Liver (tissue), 9 donors: ENCODE results near the gene EEIG1. TPM values are rescaled to one million over a fixed set of nuclear protein-coding genes. Genes with fewer than 3 reads are reported as not detected.

Source experiments
- DNase-seq: peaks from one replicate; pipeline ENCODE4 v3.0.0-alpha.2; 2017; ENCODE audit warnings: low spot score
- H3K27ac ChIP-seq, 2 donors: one replicate each; pipeline ENCODE4 v1.7.0; 2013; ENCODE audit warnings: inconsistent platforms in 2 of 2, low read length in 2 of 2, control low read depth in 1 of 2, low read depth in 1 of 2, mild to moderate bottlenecking in 1 of 2
- H3K27me3 ChIP-seq, 4 donors: one replicate each; pipeline versions ENCODE4 v1.6.1 to v1.7.0; 2013; ENCODE audit warnings: low read length in 3 of 4, inconsistent platforms in 1 of 4, mild to moderate bottlenecking in 1 of 4, moderate library complexity in 1 of 4; ENCODE audit not compliant: control insufficient read depth in 4 of 4, insufficient read depth in 4 of 4
- H3K36me3 ChIP-seq, 4 donors: one replicate each; pipeline versions ENCODE4 v1.6.1 to v1.7.0; 2013; ENCODE audit warnings: low read length in 3 of 4, mild to moderate bottlenecking in 3 of 4, low read depth in 1 of 4, moderate library complexity in 1 of 4; ENCODE audit not compliant: control insufficient read depth in 4 of 4, insufficient read depth in 3 of 4
- H3K4me1 ChIP-seq, 4 donors: one replicate each; pipeline versions ENCODE4 v1.6.1 to v1.7.0; 2013; ENCODE audit warnings: low read length in 3 of 4, mild to moderate bottlenecking in 3 of 4, moderate library complexity in 1 of 4; ENCODE audit not compliant: control insufficient read depth in 4 of 4, insufficient read depth in 4 of 4
- H3K4me3 ChIP-seq, 3 donors: one replicate each; pipeline versions ENCODE4 v1.6.1 to v1.7.0; 2013; ENCODE audit warnings: low read length in 3 of 3, control low read depth in 1 of 3, low read depth in 1 of 3, mild to moderate bottlenecking in 1 of 3
- H3K9ac ChIP-seq, 2 donors: one replicate each; pipeline ENCODE4 v1.7.0; 2013; ENCODE audit warnings: low read length in 2 of 2, mild to moderate bottlenecking in 2 of 2, moderate library complexity in 2 of 2, control low read depth in 1 of 2, low read depth in 1 of 2
- H3K9me3 ChIP-seq, 4 donors: one replicate each; pipeline versions ENCODE4 v1.6.1 to v1.7.0; 2013; ENCODE audit warnings: low read length in 3 of 4; ENCODE audit not compliant: control insufficient read depth in 4 of 4
- EGR1 ChIP-seq, 2 donors: IDR thresholded peaks; 2 replicates each; pipeline ENCODE4 v1.6.1; 2016 to 2018; ENCODE audit warnings: antibody characterized with exemption in 2 of 2, low read depth in 2 of 2
- FOXA1 ChIP-seq: IDR thresholded peaks from 2 replicates; pipeline ENCODE4 v1.6.1; 2016; ENCODE audit warnings: antibody characterized with exemption
- FOXA2 ChIP-seq: IDR thresholded peaks from 2 replicates; pipeline ENCODE4 v1.6.1; 2016; ENCODE audit warnings: antibody characterized with exemption
- GABPA ChIP-seq, 2 donors: IDR thresholded peaks in 1 of 2; conservative IDR thresholded peaks in 1 of 2; 2 replicates each; pipeline ENCODE4 v1.6.1; 2016; ENCODE audit warnings: antibody characterized with exemption in 2 of 2, mild to moderate bottlenecking in 1 of 2, moderate library complexity in 1 of 2
- HNF4A ChIP-seq, 2 donors: conservative IDR thresholded peaks; 2 replicates each; pipeline ENCODE4 v1.6.1; 2016; ENCODE audit warnings: antibody characterized with exemption in 2 of 2, mild to moderate bottlenecking in 2 of 2
- HNF4G ChIP-seq: IDR thresholded peaks from 2 replicates; pipeline ENCODE4 v1.6.1; 2016; ENCODE audit warnings: antibody characterized with exemption
- JUND ChIP-seq, 2 donors: IDR thresholded peaks; 2 replicates each; pipeline ENCODE4 v1.6.1; 2016; ENCODE audit warnings: antibody characterized with exemption in 2 of 2
- MAX ChIP-seq: IDR thresholded peaks from 2 replicates; pipeline ENCODE4 v1.6.1; 2016; ENCODE audit warnings: antibody characterized with exemption
- NR2F2 ChIP-seq: IDR thresholded peaks from 2 replicates; pipeline ENCODE4 v1.6.1; 2016; ENCODE audit warnings: antibody characterized with exemption
- RAD21 ChIP-seq, 2 donors: IDR thresholded peaks; 2 replicates each; pipeline ENCODE4 v1.6.1; 2016; ENCODE audit warnings: antibody characterized with exemption in 2 of 2, mild to moderate bottlenecking in 2 of 2
- RXRA ChIP-seq, 2 donors: IDR thresholded peaks; 2 replicates each; pipeline ENCODE4 v1.6.1; 2017 to 2018; ENCODE audit warnings: antibody characterized with exemption in 2 of 2, mild to moderate bottlenecking in 1 of 2
- SP1 ChIP-seq: IDR thresholded peaks from 2 replicates; pipeline ENCODE4 v1.6.1; 2018; ENCODE audit warnings: antibody characterized with exemption, mild to moderate bottlenecking
- TAF1 ChIP-seq: conservative IDR thresholded peaks from 2 replicates; pipeline ENCODE4 v1.6.1; 2016; ENCODE audit warnings: antibody characterized with exemption, mild to moderate bottlenecking
- YY1 ChIP-seq: IDR thresholded peaks from 2 replicates; pipeline ENCODE4 v1.6.1; 2016; ENCODE audit warnings: antibody characterized with exemption, mild to moderate bottlenecking
- WGBS: extraction: QIAGEN DNeasy Blood & Tissue Kit; methylation state at CpG from one replicate; pipeline ENCODE4 v1.1.7; 2013; 5-methylcytosine and 5-hydroxymethylcytosine counted together
- polyA plus RNA-seq, 2 donors: library from polyadenylated mRNA; stranded (reverse) in 1 of 2; unstranded in 1 of 2; fragments of 200-250 nt in 1 of 2; fragments of >200 nt in 1 of 2; fragmentation: Nextera tagmentation in 1 of 2; extraction: Ambion mirVana in 1 of 2; gene quantifications; one replicate each; pipeline versions ENCODE4 v1.2.1 to v1.2.3, GENCODE V29; 2013 to 2015
- total RNA-seq, 2 donors: library from RNA; depleted of rRNA; stranded (reverse); fragments of >200 nt; gene quantifications; one replicate each; pipeline ENCODE4 v1.2.3, GENCODE V29; 2014
- TF ChIP-seq, protein P1 (sequence below): IDR thresholded peaks from 2 replicates; pipeline ENCODE4 v1.6.1; 2016; ENCODE audit warnings: antibody characterized with exemption, mild to moderate bottlenecking
- TF ChIP-seq, protein P2 (sequence below): IDR thresholded peaks from 2 replicates; pipeline ENCODE4 v1.6.1; 2016; ENCODE audit warnings: antibody characterized with exemption
- TF ChIP-seq, protein P3 (sequence below): IDR thresholded peaks from 2 replicates; pipeline ENCODE4 v1.6.1; 2016; ENCODE audit warnings: antibody characterized with exemption
- TF ChIP-seq, protein P4 (sequence below): fragments of 150-350 bp; IDR thresholded peaks from 2 replicates; pipeline ENCODE4 v1.5.1; 2017; ENCODE audit warnings: improper control_type of control experiment, low read depth, low read length; ENCODE audit not compliant: missing input control
- donor health status: healthy.
- donor health status: healthy.
- donor health status: healthy.
- donor health status: healthy.
- donor health status: healthy.

EEIG1 gene
- total and polyA plus RNA-seq, 4 donors: 4.9 to 14.3 (median 8.9) TPM

GRCh38 chr9:127991017-127991756 lies 10.4 kb upstream of the EEIG1 start:
- peak; percentile 74 for DNase-seq
- H3K9me3 ChIP-seq: no peaks in the 10 kb centered on the region
- TF ChIP-seq NR2F2: no peak
- TF ChIP-seq, protein P1, sequence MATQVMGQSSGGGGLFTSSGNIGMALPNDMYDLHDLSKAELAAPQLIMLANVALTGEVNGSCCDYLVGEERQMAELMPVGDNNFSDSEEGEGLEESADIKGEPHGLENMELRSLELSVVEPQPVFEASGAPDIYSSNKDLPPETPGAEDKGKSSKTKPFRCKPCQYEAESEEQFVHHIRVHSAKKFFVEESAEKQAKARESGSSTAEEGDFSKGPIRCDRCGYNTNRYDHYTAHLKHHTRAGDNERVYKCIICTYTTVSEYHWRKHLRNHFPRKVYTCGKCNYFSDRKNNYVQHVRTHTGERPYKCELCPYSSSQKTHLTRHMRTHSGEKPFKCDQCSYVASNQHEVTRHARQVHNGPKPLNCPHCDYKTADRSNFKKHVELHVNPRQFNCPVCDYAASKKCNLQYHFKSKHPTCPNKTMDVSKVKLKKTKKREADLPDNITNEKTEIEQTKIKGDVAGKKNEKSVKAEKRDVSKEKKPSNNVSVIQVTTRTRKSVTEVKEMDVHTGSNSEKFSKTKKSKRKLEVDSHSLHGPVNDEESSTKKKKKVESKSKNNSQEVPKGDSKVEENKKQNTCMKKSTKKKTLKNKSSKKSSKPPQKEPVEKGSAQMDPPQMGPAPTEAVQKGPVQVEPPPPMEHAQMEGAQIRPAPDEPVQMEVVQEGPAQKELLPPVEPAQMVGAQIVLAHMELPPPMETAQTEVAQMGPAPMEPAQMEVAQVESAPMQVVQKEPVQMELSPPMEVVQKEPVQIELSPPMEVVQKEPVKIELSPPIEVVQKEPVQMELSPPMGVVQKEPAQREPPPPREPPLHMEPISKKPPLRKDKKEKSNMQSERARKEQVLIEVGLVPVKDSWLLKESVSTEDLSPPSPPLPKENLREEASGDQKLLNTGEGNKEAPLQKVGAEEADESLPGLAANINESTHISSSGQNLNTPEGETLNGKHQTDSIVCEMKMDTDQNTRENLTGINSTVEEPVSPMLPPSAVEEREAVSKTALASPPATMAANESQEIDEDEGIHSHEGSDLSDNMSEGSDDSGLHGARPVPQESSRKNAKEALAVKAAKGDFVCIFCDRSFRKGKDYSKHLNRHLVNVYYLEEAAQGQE: peak; percentile 65
- peak; percentile 94 for TF ChIP-seq FOXA1
- peak; percentile 75 to 91 for TF ChIP-seq HNF4A (conservative IDR thresholded peaks at IDR 0.05)
- no peak for TF ChIP-seq TAF1
- TF ChIP-seq FOXA2: peak; percentile 92
- peak; percentile 96 to 98 for TF ChIP-seq RXRA (IDR thresholded peaks at IDR 0.05)
- TF ChIP-seq SP1: peak; percentile 93
- TF ChIP-seq, protein P2, sequence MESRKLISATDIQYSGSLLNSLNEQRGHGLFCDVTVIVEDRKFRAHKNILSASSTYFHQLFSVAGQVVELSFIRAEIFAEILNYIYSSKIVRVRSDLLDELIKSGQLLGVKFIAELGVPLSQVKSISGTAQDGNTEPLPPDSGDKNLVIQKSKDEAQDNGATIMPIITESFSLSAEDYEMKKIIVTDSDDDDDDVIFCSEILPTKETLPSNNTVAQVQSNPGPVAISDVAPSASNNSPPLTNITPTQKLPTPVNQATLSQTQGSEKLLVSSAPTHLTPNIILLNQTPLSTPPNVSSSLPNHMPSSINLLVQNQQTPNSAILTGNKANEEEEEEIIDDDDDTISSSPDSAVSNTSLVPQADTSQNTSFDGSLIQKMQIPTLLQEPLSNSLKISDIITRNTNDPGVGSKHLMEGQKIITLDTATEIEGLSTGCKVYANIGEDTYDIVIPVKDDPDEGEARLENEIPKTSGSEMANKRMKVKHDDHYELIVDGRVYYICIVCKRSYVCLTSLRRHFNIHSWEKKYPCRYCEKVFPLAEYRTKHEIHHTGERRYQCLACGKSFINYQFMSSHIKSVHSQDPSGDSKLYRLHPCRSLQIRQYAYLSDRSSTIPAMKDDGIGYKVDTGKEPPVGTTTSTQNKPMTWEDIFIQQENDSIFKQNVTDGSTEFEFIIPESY: peak; percentile 75
- TF ChIP-seq, protein P3, sequence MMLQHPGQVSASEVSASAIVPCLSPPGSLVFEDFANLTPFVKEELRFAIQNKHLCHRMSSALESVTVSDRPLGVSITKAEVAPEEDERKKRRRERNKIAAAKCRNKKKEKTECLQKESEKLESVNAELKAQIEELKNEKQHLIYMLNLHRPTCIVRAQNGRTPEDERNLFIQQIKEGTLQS: no peak
- no peak for TF ChIP-seq HNF4G
- peak; percentile 20 to 39 for TF ChIP-seq RAD21 (IDR thresholded peaks at IDR 0.05)
- TF ChIP-seq GABPA (IDR thresholded peaks at IDR 0.05 in 1 of 2, conservative IDR thresholded peaks at IDR 0.05 in 1 of 2): peak in 1 of 2 donors; percentile 27
- TF ChIP-seq YY1: peak; percentile 32
- no peak for TF ChIP-seq EGR1 (IDR thresholded peaks at IDR 0.05; ENCODE audit: low read depth in 2 of 2)
- TF ChIP-seq JUND (IDR thresholded peaks at IDR 0.05): peak; percentile 60 to 93
- peak; percentile 30 for TF ChIP-seq MAX
- TF ChIP-seq, protein P4, sequence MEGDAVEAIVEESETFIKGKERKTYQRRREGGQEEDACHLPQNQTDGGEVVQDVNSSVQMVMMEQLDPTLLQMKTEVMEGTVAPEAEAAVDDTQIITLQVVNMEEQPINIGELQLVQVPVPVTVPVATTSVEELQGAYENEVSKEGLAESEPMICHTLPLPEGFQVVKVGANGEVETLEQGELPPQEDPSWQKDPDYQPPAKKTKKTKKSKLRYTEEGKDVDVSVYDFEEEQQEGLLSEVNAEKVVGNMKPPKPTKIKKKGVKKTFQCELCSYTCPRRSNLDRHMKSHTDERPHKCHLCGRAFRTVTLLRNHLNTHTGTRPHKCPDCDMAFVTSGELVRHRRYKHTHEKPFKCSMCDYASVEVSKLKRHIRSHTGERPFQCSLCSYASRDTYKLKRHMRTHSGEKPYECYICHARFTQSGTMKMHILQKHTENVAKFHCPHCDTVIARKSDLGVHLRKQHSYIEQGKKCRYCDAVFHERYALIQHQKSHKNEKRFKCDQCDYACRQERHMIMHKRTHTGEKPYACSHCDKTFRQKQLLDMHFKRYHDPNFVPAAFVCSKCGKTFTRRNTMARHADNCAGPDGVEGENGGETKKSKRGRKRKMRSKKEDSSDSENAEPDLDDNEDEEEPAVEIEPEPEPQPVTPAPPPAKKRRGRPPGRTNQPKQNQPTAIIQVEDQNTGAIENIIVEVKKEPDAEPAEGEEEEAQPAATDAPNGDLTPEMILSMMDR: no peak
- H3K36me3 ChIP-seq: no peaks in the 10 kb centered on the region
- peaks cover 14 to 49% (median 35%) of the 10 kb centered on the region in 4 donors for H3K4me1 ChIP-seq
- H3K9ac ChIP-seq: no peak overlapping the region
- no peaks in the 10 kb centered on the region for H3K27me3 ChIP-seq
- peak overlapping the region; percentile 66 to 79 for H3K27ac ChIP-seq
- 30% methylated on average over 10 of the region's 10 CpGs for WGBS
- no peak overlapping the region for H3K4me3 ChIP-seq
